Measurements from ENCODE around the gene KIF24.
"Not testable (repeated sequence)": the region's sequence is repeated elsewhere in the genome, so short reads cannot be mapped to it uniquely, and the experiment has no call there.

KIF24 gene

GRCh38 chr9:34328987-34329832, at the start of gene KIF24, which contains the start of gene NUDT2:
Gene KIF24 (minus strand): TSS chr9:34329268. CDS start chr9:34311346, 17,922 bp downstream.
Gene NUDT2 (plus strand): TSS chr9:34329569. CDS start chr9:34339040, 9,471 bp downstream.
- peak; percentile 100 for DNase-seq (ENCODE audit: low read depth)
- peak within 1 kb of the TSS; percentile 97 for H3K4me3 ChIP-seq (ENCODE audit: low read depth, low read length)

GRCh38 chr9:34378376-34379060, 49.5 kb upstream of the KIF24 start:
- no peak overlapping the region for H3K4me3 ChIP-seq (ENCODE audit: low read depth, low read length)
- DNase-seq (ENCODE audit: low read depth): no peak

GRCh38 chr9:34377404-34377746, 48.3 kb upstream of the KIF24 start:
- H3K4me3 ChIP-seq (ENCODE audit: low read depth, low read length): peak overlapping the region; percentile 70
- no peak for DNase-seq (ENCODE audit: low read depth)

GRCh38 chr9:34376596-34377403, 47.7 kb upstream of the KIF24 start, which contains the start of gene MYORG:
Gene MYORG (minus strand): TSS chr9:34376898. CDS start chr9:34372943, 3,955 bp downstream.
- DNase-seq (ENCODE audit: low read depth): peak; percentile 28
- H3K4me3 ChIP-seq (ENCODE audit: low read depth, low read length): peak within 1 kb of the TSS; percentile 70

- peak overlapping the region; percentile 70 for H3K4me3 ChIP-seq (ENCODE audit: low read depth, low read length)
- DNase-seq (ENCODE audit: low read depth): no peak
These were observed 47.0 kb upstream of the KIF24 start for GRCh38 chr9:34375901-34376595.

- DNase-seq (ENCODE audit: low read depth): no peak
- H3K4me3 ChIP-seq (ENCODE audit: low read depth, low read length): no peak overlapping the region
These were observed 46.0 kb upstream of the KIF24 start for GRCh38 chr9:34374905-34375552.

- no peak for DNase-seq (ENCODE audit: low read depth)
- no peak overlapping the region for H3K4me3 ChIP-seq (ENCODE audit: low read depth, low read length)
These were observed 45.3 kb upstream of the KIF24 start for GRCh38 chr9:34374339-34374738.

GRCh38 chr9:34373749-34374148, 44.7 kb upstream of the KIF24 start:
- no peak for DNase-seq (ENCODE audit: low read depth)
- H3K4me3 ChIP-seq (ENCODE audit: low read depth, low read length): no peak overlapping the region

GRCh38 chr9:34372467-34373011, 43.5 kb upstream of the KIF24 start:
- H3K4me3 ChIP-seq (ENCODE audit: low read depth, low read length): no peak overlapping the region
- no peak for DNase-seq (ENCODE audit: low read depth)

- no peak for DNase-seq (ENCODE audit: low read depth)
- H3K4me3 ChIP-seq (ENCODE audit: low read depth, low read length): no peak overlapping the region
These were observed 42.9 kb upstream of the KIF24 start for GRCh38 chr9:34371886-34372466.

- H3K4me3 ChIP-seq (ENCODE audit: low read depth, low read length): peak overlapping the region; percentile 27
- DNase-seq (ENCODE audit: low read depth): no peak
These were observed 42.2 kb upstream of the KIF24 start for GRCh38 chr9:34370970-34371880.

GRCh38 chr9:34370335-34370969, 41.4 kb upstream of the KIF24 start:
- no peak for DNase-seq (ENCODE audit: low read depth)
- peak overlapping the region; percentile 27 for H3K4me3 ChIP-seq (ENCODE audit: low read depth, low read length)

GRCh38 chr9:34369636-34370035, 40.6 kb upstream of the KIF24 start:
- DNase-seq (ENCODE audit: low read depth): no peak
- no peak overlapping the region for H3K4me3 ChIP-seq (ENCODE audit: low read depth, low read length)

GRCh38 chr9:34368796-34369195, 39.7 kb upstream of the KIF24 start:
- not testable (repeated sequence) for DNase-seq (ENCODE audit: low read depth); H3K4me3 ChIP-seq (ENCODE audit: low read depth, low read length)

GRCh38 chr9:34367751-34368410, 38.8 kb upstream of the KIF24 start:
- not testable (repeated sequence) for DNase-seq (ENCODE audit: low read depth); H3K4me3 ChIP-seq (ENCODE audit: low read depth, low read length)

GRCh38 chr9:34366365-34366764, 37.3 kb upstream of the KIF24 start:
- DNase-seq (ENCODE audit: low read depth): no peak

More at GRCh38 chr9:34366365-34366764, 37.3 kb upstream of the KIF24 start:
- no peak overlapping the region for H3K4me3 ChIP-seq (ENCODE audit: low read depth, low read length)

All from skeletal muscle cell (primary cell).